ENCODE data around the gene HDAC6. TPM values are rescaled to one million over a fixed set of nuclear protein-coding genes. Genes with fewer than 3 reads are reported as not detected.
"Not testable (repeated sequence)": the region's sequence is repeated elsewhere in the genome, so short reads cannot be mapped to it uniquely, and the experiment has no call there.

HDAC6 gene
- total RNA-seq, 1 experiment from 2014 or later: 68.1 TPM

GRCh38 chrX:48835524-48836329 is 33.9 kb downstream of the HDAC6 start, which contains the start of gene PCSK1N:
TSS of gene PCSK1N (minus strand) at chrX:48835610. CDS start at chrX:48835532, 78 bp downstream.
- Mint-ChIP-seq H3K27ac (ENCODE audit: unreplicated experiment) (peak within 1 kb of the TSS; percentile 40), H3K27me3 (ENCODE audit: unreplicated experiment) (no peaks in the 10 kb centered on the region), H3K9me3 (ENCODE audit: low read depth, unreplicated experiment) (no peaks in the 10 kb centered on the region), H3K36me3 (ENCODE audit: insufficient read depth, unreplicated experiment) (peaks cover 20% of the 10 kb centered on the region), H3K4me3 (ENCODE audit: low read depth, unreplicated experiment) (peak within 1 kb of the TSS; percentile 81), H3K4me1 (ENCODE audit: low read depth, unreplicated experiment) (peaks cover 13% of the 10 kb centered on the region)
- peak; percentile 81 for DNase-seq
- CTCF ChIA-PET: interaction anchor here (0.7 to 1.3 kb wide), 3 partner anchors 34 to 76 kb away, joined by 3 to 8 read pairs (median 4); partner anchors contain the start of genes HDAC6 and SLC35A2
- no TSS peak for BruUV-seq (replicated peaks)
- intact Hi-C loops (cut with micrococcal nuclease; ENCODE audit: unreplicated experiment): loop anchor here (10.0 kb wide), 1 partner anchor 59 kb away; the partner anchor contains the start of genes PQBP1 and TIMM17B
- TF ChIP-seq CTCF (IDR thresholded peaks at IDR 0.05; ENCODE audit: unreplicated experiment): no peak

DNA sequence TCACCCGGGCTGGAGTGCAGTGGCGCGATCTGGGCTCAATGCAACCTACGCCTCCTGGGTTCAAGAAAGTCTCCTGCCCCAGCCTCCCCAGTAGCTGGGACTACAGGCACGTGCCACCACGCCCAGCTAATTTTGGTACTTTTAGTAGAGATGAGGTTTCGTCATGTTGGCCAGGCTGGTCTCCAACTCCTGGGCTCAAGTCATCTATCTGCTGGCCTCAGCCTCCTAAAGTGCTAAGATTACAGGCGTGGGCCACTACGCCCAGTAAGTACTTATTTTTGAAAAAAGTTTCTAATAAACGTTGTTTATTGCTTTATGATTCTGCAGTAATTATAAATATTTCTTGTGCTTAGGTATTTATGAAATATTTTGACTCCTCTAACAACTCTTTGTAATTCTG is 37.8 kb downstream of the HDAC6 start:
- intact Hi-C loops (cut with micrococcal nuclease; ENCODE audit: unreplicated experiment): loop anchor here (10.0 kb wide), 1 partner anchor 55 kb away; the partner anchor contains the start of genes PQBP1 and TIMM17B
- no peak overlapping the region for H3K4me3 Mint-ChIP-seq (ENCODE audit: low read depth, unreplicated experiment)
- no TSS peak for BruUV-seq (replicated peaks)

GRCh38 chrX:48848847-48849246 is 47.0 kb downstream of the HDAC6 start:
- Mint-ChIP-seq H3K36me3 (ENCODE audit: insufficient read depth, unreplicated experiment) (peaks cover 4% of the 10 kb centered on the region), H3K4me3 (ENCODE audit: low read depth, unreplicated experiment) (no peak overlapping the region), H3K27me3 (ENCODE audit: unreplicated experiment) (no peaks in the 10 kb centered on the region), H3K27ac (ENCODE audit: unreplicated experiment) (no peak overlapping the region), H3K9me3 (ENCODE audit: low read depth, unreplicated experiment) (peaks cover 5% of the 10 kb centered on the region), H3K4me1 (ENCODE audit: low read depth, unreplicated experiment) (no peaks in the 10 kb centered on the region)
- no TSS peak for BruUV-seq (replicated peaks)
- no peak for TF ChIP-seq CTCF (IDR thresholded peaks at IDR 0.05; ENCODE audit: unreplicated experiment)
- DNase-seq: no peak
- CTCF ChIA-PET: no interaction called here
- intact Hi-C loops (cut with micrococcal nuclease; ENCODE audit: unreplicated experiment): no loop called here

More for the DNA sequence above, 37.8 kb downstream of the HDAC6 start:
- no peak for TF ChIP-seq CTCF (IDR thresholded peaks at IDR 0.05; ENCODE audit: unreplicated experiment)
- Mint-ChIP-seq H3K9me3 (ENCODE audit: low read depth, unreplicated experiment) (peaks cover 2% of the 10 kb centered on the region), H3K27me3 (ENCODE audit: unreplicated experiment) (no peaks in the 10 kb centered on the region), H3K4me1 (ENCODE audit: low read depth, unreplicated experiment) (peaks cover 4% of the 10 kb centered on the region), H3K27ac (ENCODE audit: unreplicated experiment) (no peak overlapping the region), H3K36me3 (ENCODE audit: insufficient read depth, unreplicated experiment) (peaks cover 16% of the 10 kb centered on the region)
- no peak for DNase-seq
- CTCF ChIA-PET: no interaction called here

DNA sequence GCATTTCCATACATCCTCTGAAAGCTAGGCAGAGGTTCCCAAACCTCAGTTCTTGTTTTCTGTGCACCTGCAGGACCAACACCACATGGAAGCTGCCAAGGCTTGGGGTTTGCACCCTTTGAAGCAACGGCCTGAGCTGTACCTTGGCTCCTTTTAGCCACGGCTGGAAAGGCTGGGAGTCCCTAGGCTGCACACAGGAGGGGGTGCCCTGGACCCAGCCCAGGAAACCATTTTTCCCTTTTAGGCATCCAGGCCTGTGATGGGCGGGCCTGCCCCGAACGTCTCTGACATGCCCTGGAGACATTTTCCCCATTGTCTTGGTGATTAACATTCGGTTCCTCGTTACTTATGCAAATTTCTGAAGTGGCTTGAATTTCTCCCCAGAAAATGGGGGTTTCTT is 51.0 kb downstream of the HDAC6 start:
- Mint-ChIP-seq H3K4me1 (ENCODE audit: low read depth, unreplicated experiment) (peaks cover 13% of the 10 kb centered on the region), H3K27me3 (ENCODE audit: unreplicated experiment) (no peaks in the 10 kb centered on the region), H3K4me3 (ENCODE audit: low read depth, unreplicated experiment) (no peak overlapping the region), H3K36me3 (ENCODE audit: insufficient read depth, unreplicated experiment) (peaks cover 4% of the 10 kb centered on the region), H3K9me3 (ENCODE audit: low read depth, unreplicated experiment) (peaks cover 4% of the 10 kb centered on the region), H3K27ac (ENCODE audit: unreplicated experiment) (no peak overlapping the region)
- no peak for TF ChIP-seq CTCF (IDR thresholded peaks at IDR 0.05; ENCODE audit: unreplicated experiment)
- CTCF ChIA-PET: no interaction called here
- BruUV-seq (replicated peaks): no TSS peak
- intact Hi-C loops (cut with micrococcal nuclease; ENCODE audit: unreplicated experiment): no loop called here
- DNase-seq: no peak

GRCh38 chrX:48853494-48853893 is 51.6 kb downstream of the HDAC6 start:
- intact Hi-C loops (cut with micrococcal nuclease; ENCODE audit: unreplicated experiment); H3K36me3 Mint-ChIP-seq (ENCODE audit: insufficient read depth, unreplicated experiment); DNase-seq; BruUV-seq (replicated peaks); CTCF ChIA-PET; H3K27ac Mint-ChIP-seq (ENCODE audit: unreplicated experiment); H3K9me3 Mint-ChIP-seq (ENCODE audit: low read depth, unreplicated experiment); H3K4me3 Mint-ChIP-seq (ENCODE audit: low read depth, unreplicated experiment); H3K27me3 Mint-ChIP-seq (ENCODE audit: unreplicated experiment): not testable (repeated sequence)
- H3K4me1 Mint-ChIP-seq (ENCODE audit: low read depth, unreplicated experiment): peaks cover 13% of the 10 kb centered on the region

GRCh38 chrX:48854121-48854804 is 52.4 kb downstream of the HDAC6 start:
- H3K27me3 Mint-ChIP-seq (ENCODE audit: unreplicated experiment); H3K9me3 Mint-ChIP-seq (ENCODE audit: low read depth, unreplicated experiment); DNase-seq; H3K4me3 Mint-ChIP-seq (ENCODE audit: low read depth, unreplicated experiment); BruUV-seq (replicated peaks); CTCF ChIA-PET; intact Hi-C loops (cut with micrococcal nuclease; ENCODE audit: unreplicated experiment); H3K36me3 Mint-ChIP-seq (ENCODE audit: insufficient read depth, unreplicated experiment): not testable (repeated sequence)
- H3K27ac Mint-ChIP-seq (ENCODE audit: unreplicated experiment): peak overlapping the region; percentile 36
- H3K4me1 Mint-ChIP-seq (ENCODE audit: low read depth, unreplicated experiment): peaks cover 13% of the 10 kb centered on the region
